ENCODE data around the gene NEO1.
A peak's percentile ranks its signal among the peaks of the same experiment; 100 is the strongest.

Gene NEO1

GRCh38 chr15:73334086-73334485 lies 281.8 kb downstream of the NEO1 start:
- no peaks in the 10 kb centered on the region for H3K9me3 Mint-ChIP-seq
- no peaks in the 10 kb centered on the region for H3K27me3 Mint-ChIP-seq (ENCODE audit: low read depth)
- no peaks in the 10 kb centered on the region for H3K4me1 Mint-ChIP-seq (ENCODE audit: low read depth)
- no peak for DNase-seq (ENCODE audit: low spot score)
- no peak overlapping the region for H3K27ac Mint-ChIP-seq
- H3K36me3 Mint-ChIP-seq (ENCODE audit: low read depth) = no peaks in the 10 kb centered on the region
- no peak overlapping the region for H3K4me3 Mint-ChIP-seq

- no peak for DNase-seq (ENCODE audit: low spot score)
- H3K9me3 Mint-ChIP-seq = no peaks in the 10 kb centered on the region
- H3K4me3 Mint-ChIP-seq = no peak overlapping the region
- no peak overlapping the region for H3K27ac Mint-ChIP-seq
- no peaks in the 10 kb centered on the region for H3K36me3 Mint-ChIP-seq (ENCODE audit: low read depth)
- no peaks in the 10 kb centered on the region for H3K4me1 Mint-ChIP-seq (ENCODE audit: low read depth)
- no peaks in the 10 kb centered on the region for H3K27me3 Mint-ChIP-seq (ENCODE audit: low read depth)
Observed at GRCh38 chr15:73335026-73335425, 282.8 kb downstream of the NEO1 start.

- Mint-ChIP-seq H3K27me3 (ENCODE audit: low read depth) (no peaks in the 10 kb centered on the region), H3K27ac (no peak overlapping the region)
Observed at GRCh38 chr15:73335471-73335870, 283.2 kb downstream of the NEO1 start.

GRCh38 chr15:73336756-73337155 lies 284.5 kb downstream of the NEO1 start:
- no peaks in the 10 kb centered on the region for H3K27me3 Mint-ChIP-seq (ENCODE audit: low read depth)
- H3K4me3 Mint-ChIP-seq = no peak overlapping the region
- no peak overlapping the region for H3K27ac Mint-ChIP-seq
- H3K36me3 Mint-ChIP-seq (ENCODE audit: low read depth) = no peaks in the 10 kb centered on the region
- no peaks in the 10 kb centered on the region for H3K4me1 Mint-ChIP-seq (ENCODE audit: low read depth)
- DNase-seq (ENCODE audit: low spot score) = no peak
- no peaks in the 10 kb centered on the region for H3K9me3 Mint-ChIP-seq

More at GRCh38 chr15:73335471-73335870, 283.2 kb downstream of the NEO1 start:
- Mint-ChIP-seq H3K9me3 (no peaks in the 10 kb centered on the region), H3K4me1 (ENCODE audit: low read depth) (no peaks in the 10 kb centered on the region), H3K36me3 (ENCODE audit: low read depth) (no peaks in the 10 kb centered on the region), H3K4me3 (no peak overlapping the region)
- no peak for DNase-seq (ENCODE audit: low spot score)

- no peak overlapping the region for H3K27ac Mint-ChIP-seq
- no peaks in the 10 kb centered on the region for H3K9me3 Mint-ChIP-seq
- H3K4me3 Mint-ChIP-seq = no peak overlapping the region
- no peaks in the 10 kb centered on the region for H3K36me3 Mint-ChIP-seq (ENCODE audit: low read depth)
- H3K4me1 Mint-ChIP-seq (ENCODE audit: low read depth) = no peaks in the 10 kb centered on the region
- no peak for DNase-seq (ENCODE audit: low spot score)
- no peaks in the 10 kb centered on the region for H3K27me3 Mint-ChIP-seq (ENCODE audit: low read depth)
Observed at GRCh38 chr15:73337187-73337586, 284.9 kb downstream of the NEO1 start.

- Mint-ChIP-seq H3K27ac (no peak overlapping the region), H3K4me3 (no peak overlapping the region), H3K9me3 (no peaks in the 10 kb centered on the region), H3K27me3 (ENCODE audit: low read depth) (no peaks in the 10 kb centered on the region), H3K4me1 (ENCODE audit: low read depth) (no peaks in the 10 kb centered on the region), H3K36me3 (ENCODE audit: low read depth) (no peaks in the 10 kb centered on the region)
- DNase-seq (ENCODE audit: low spot score) = no peak
Observed at GRCh38 chr15:73338058-73338457, 285.8 kb downstream of the NEO1 start.

GRCh38 chr15:73338606-73339374 lies 286.5 kb downstream of the NEO1 start:
- Mint-ChIP-seq H3K36me3 (ENCODE audit: low read depth) (no peaks in the 10 kb centered on the region), H3K4me3 (no peak overlapping the region), H3K4me1 (ENCODE audit: low read depth) (no peaks in the 10 kb centered on the region), H3K9me3 (no peaks in the 10 kb centered on the region), H3K27me3 (ENCODE audit: low read depth) (no peaks in the 10 kb centered on the region), H3K27ac (no peak overlapping the region)
- DNase-seq (ENCODE audit: low spot score) = no peak

GRCh38 chr15:73340502-73341192 lies 288.4 kb downstream of the NEO1 start:
- no peaks in the 10 kb centered on the region for H3K36me3 Mint-ChIP-seq (ENCODE audit: low read depth)
- H3K27ac Mint-ChIP-seq = no peak overlapping the region
- no peak for DNase-seq (ENCODE audit: low spot score)
- H3K9me3 Mint-ChIP-seq = no peaks in the 10 kb centered on the region
- H3K4me1 Mint-ChIP-seq (ENCODE audit: low read depth) = no peaks in the 10 kb centered on the region
- H3K27me3 Mint-ChIP-seq (ENCODE audit: low read depth) = no peaks in the 10 kb centered on the region
- H3K4me3 Mint-ChIP-seq = no peak overlapping the region

- DNase-seq (ENCODE audit: low spot score) = no peak
- no peaks in the 10 kb centered on the region for H3K36me3 Mint-ChIP-seq (ENCODE audit: low read depth)
- H3K27me3 Mint-ChIP-seq (ENCODE audit: low read depth) = no peaks in the 10 kb centered on the region
- no peak overlapping the region for H3K4me3 Mint-ChIP-seq
- no peak overlapping the region for H3K27ac Mint-ChIP-seq
- no peaks in the 10 kb centered on the region for H3K4me1 Mint-ChIP-seq (ENCODE audit: low read depth)
- H3K9me3 Mint-ChIP-seq = no peaks in the 10 kb centered on the region
Observed at GRCh38 chr15:73341886-73342600, 289.8 kb downstream of the NEO1 start.

- H3K27ac Mint-ChIP-seq = no peak overlapping the region
- no peak overlapping the region for H3K4me3 Mint-ChIP-seq
- H3K9me3 Mint-ChIP-seq = no peaks in the 10 kb centered on the region
- no peaks in the 10 kb centered on the region for H3K27me3 Mint-ChIP-seq (ENCODE audit: low read depth)
- no peaks in the 10 kb centered on the region for H3K4me1 Mint-ChIP-seq (ENCODE audit: low read depth)
- H3K36me3 Mint-ChIP-seq (ENCODE audit: low read depth) = no peaks in the 10 kb centered on the region
- no peak for DNase-seq (ENCODE audit: low spot score)
Observed at GRCh38 chr15:73344056-73344455, 291.8 kb downstream of the NEO1 start.

GRCh38 chr15:73345658-73346057 lies 293.4 kb downstream of the NEO1 start:
- Mint-ChIP-seq H3K4me3 (no peak overlapping the region), H3K4me1 (ENCODE audit: low read depth) (no peaks in the 10 kb centered on the region), H3K9me3 (no peaks in the 10 kb centered on the region), H3K36me3 (ENCODE audit: low read depth) (no peaks in the 10 kb centered on the region), H3K27me3 (ENCODE audit: low read depth) (no peaks in the 10 kb centered on the region), H3K27ac (no peak overlapping the region)
- DNase-seq (ENCODE audit: low spot score) = no peak

GRCh38 chr15:73346735-73347312 lies 294.6 kb downstream of the NEO1 start:
- Mint-ChIP-seq H3K27ac (no peak overlapping the region), H3K27me3 (ENCODE audit: low read depth) (no peaks in the 10 kb centered on the region), H3K4me1 (ENCODE audit: low read depth) (no peaks in the 10 kb centered on the region), H3K36me3 (ENCODE audit: low read depth) (no peaks in the 10 kb centered on the region), H3K9me3 (no peaks in the 10 kb centered on the region), H3K4me3 (no peak overlapping the region)
- peak; percentile 40 for DNase-seq (ENCODE audit: low spot score)

- Mint-ChIP-seq H3K4me3 (no peak overlapping the region), H3K27ac (no peak overlapping the region), H3K9me3 (no peaks in the 10 kb centered on the region), H3K27me3 (ENCODE audit: low read depth) (no peaks in the 10 kb centered on the region), H3K36me3 (ENCODE audit: low read depth) (no peaks in the 10 kb centered on the region), H3K4me1 (ENCODE audit: low read depth) (no peaks in the 10 kb centered on the region)
- DNase-seq (ENCODE audit: low spot score) = no peak
Observed at GRCh38 chr15:73349191-73349590, 296.9 kb downstream of the NEO1 start.

GRCh38 chr15:73352082-73352481 lies 299.8 kb downstream of the NEO1 start:
- Mint-ChIP-seq H3K4me3 (no peak overlapping the region), H3K9me3 (no peaks in the 10 kb centered on the region), H3K4me1 (ENCODE audit: low read depth) (no peaks in the 10 kb centered on the region), H3K27me3 (ENCODE audit: low read depth) (no peaks in the 10 kb centered on the region), H3K36me3 (ENCODE audit: low read depth) (no peaks in the 10 kb centered on the region), H3K27ac (no peak overlapping the region)
- DNase-seq (ENCODE audit: low spot score) = no peak

Data from T-helper 2 cell treated with Interferon-gamma antibody and Interleukin-4, amounts not matched to agents 5 μg/mL and 100 μg/mL, for 36 hours (primary cell).